BE2C (cell line): Measurements from ENCODE around the gene IGDCC3.

Source experiments
- DNase-seq: peaks from one replicate; pipeline ENCODE4 v3.0.0-alpha.2; 2020
- H3K27me3 ChIP-seq: fragments of 250-450 bp; sonication (Bioruptor Pico); 2 replicates; pipeline ENCODE4 v1.5.1; 2020; ENCODE audit warnings: mild to moderate bottlenecking
- H3K36me3 ChIP-seq: fragments of 250-450 bp; sonication (Bioruptor Pico); 2 replicates; pipeline ENCODE4 v1.5.1; 2020; ENCODE audit warnings: mild to moderate bottlenecking
- H3K4me1 ChIP-seq: fragments of 250-450 bp; sonication (Bioruptor Pico); 2 replicates; pipeline ENCODE4 v1.5.1; 2020
- H3K4me3 ChIP-seq: 2 replicates; pipeline ENCODE4 v1.5.1; 2011; ENCODE audit warnings: low read depth, low read length
- H3K9me3 ChIP-seq: fragments of 250-450 bp; sonication (Bioruptor Pico); 2 replicates; pipeline ENCODE4 v1.5.1; 2020
- TF ChIP-seq, protein P1 (sequence below): IDR thresholded peaks from 2 replicates; pipeline ENCODE4 v1.5.1; 2012; ENCODE audit warnings: mild to moderate bottlenecking, low read depth, low read length

The IGDCC3 gene

DNA sequence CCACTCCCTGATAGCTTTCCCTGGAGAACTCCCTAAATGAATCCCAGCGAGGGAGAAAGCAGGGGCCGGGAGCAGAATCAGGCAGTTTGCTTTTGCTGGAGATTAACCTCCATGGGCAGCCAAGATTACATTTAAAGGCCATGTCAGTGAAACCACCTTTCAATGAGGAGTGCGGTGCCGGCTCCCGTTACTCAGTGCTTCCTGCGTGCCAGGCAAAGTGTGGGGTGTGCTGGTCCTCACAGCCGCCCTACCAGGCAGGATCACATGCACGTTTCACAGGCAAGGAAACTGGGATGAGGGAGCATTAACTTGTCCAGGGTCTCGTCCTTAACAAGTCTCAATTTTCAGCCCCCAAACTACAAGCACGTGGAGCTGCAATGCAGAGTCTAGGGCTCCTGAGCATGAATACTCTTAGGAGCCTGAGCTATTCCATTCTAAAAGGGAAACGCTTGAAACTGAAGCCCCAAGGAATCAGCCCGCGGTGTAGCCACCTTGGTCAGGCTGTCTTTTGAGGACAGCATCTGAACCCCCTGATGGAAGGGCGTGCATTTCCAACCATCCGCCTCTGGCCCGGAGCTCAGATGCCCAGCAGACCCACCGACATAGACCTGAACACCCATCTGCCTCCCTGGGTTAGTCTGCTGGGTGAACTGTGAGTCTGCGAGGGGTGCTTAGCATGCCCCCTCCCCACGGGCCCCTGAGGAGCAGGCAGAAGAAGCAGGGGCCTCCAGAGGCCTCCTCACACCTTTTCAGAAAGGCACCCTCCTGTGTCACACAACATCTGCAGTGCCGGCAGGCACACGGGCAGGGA, 5.6 kb downstream of the IGDCC3 start:
- no peak for DNase-seq
- Histone ChIP-seq H3K9me3 (no peaks in the 10 kb centered on the region), H3K4me1 (peaks cover 23% of the 10 kb centered on the region), H3K36me3 (peaks cover 16% of the 10 kb centered on the region), H3K27me3 (no peaks in the 10 kb centered on the region), H3K4me3 (no peak overlapping the region)
- TF ChIP-seq, protein P1, sequence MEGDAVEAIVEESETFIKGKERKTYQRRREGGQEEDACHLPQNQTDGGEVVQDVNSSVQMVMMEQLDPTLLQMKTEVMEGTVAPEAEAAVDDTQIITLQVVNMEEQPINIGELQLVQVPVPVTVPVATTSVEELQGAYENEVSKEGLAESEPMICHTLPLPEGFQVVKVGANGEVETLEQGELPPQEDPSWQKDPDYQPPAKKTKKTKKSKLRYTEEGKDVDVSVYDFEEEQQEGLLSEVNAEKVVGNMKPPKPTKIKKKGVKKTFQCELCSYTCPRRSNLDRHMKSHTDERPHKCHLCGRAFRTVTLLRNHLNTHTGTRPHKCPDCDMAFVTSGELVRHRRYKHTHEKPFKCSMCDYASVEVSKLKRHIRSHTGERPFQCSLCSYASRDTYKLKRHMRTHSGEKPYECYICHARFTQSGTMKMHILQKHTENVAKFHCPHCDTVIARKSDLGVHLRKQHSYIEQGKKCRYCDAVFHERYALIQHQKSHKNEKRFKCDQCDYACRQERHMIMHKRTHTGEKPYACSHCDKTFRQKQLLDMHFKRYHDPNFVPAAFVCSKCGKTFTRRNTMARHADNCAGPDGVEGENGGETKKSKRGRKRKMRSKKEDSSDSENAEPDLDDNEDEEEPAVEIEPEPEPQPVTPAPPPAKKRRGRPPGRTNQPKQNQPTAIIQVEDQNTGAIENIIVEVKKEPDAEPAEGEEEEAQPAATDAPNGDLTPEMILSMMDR = no peak

DNA sequence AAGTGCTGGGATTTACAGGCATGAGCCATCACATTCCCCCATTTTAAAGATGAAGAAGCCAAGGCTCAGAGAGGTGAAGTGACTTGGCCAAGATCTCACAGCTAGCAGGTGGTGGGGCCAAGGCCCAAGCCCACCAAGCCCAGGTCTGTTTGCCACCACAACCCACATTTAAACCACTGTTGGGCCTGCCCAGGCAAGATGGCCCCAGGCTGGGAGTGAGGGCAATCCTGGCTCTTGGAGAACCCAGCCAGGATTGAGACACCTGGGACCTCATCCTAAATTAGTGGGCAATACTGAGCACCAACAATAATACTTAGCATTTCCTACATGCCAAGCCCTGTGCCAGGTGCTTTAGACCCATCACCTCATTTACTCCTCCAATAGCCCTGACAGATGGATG, 6.9 kb downstream of the IGDCC3 start:
- H3K27me3 ChIP-seq = no peaks in the 10 kb centered on the region
- H3K4me3 ChIP-seq = no peak overlapping the region
- DNase-seq = no peak
- peaks cover 16% of the 10 kb centered on the region for H3K36me3 ChIP-seq
- H3K9me3 ChIP-seq = no peaks in the 10 kb centered on the region
- TF ChIP-seq, protein P1 = no peak
- peaks cover 23% of the 10 kb centered on the region for H3K4me1 ChIP-seq

- TF ChIP-seq, protein P1 = no peak
- Histone ChIP-seq H3K27me3 (no peaks in the 10 kb centered on the region), H3K9me3 (no peaks in the 10 kb centered on the region), H3K4me1 (peaks cover 23% of the 10 kb centered on the region), H3K36me3 (peaks cover 15% of the 10 kb centered on the region), H3K4me3 (no peak overlapping the region)
- DNase-seq = no peak
Measured at GRCh38 chr15:65369651-65370050, 8.2 kb downstream of the IGDCC3 start.

DNA sequence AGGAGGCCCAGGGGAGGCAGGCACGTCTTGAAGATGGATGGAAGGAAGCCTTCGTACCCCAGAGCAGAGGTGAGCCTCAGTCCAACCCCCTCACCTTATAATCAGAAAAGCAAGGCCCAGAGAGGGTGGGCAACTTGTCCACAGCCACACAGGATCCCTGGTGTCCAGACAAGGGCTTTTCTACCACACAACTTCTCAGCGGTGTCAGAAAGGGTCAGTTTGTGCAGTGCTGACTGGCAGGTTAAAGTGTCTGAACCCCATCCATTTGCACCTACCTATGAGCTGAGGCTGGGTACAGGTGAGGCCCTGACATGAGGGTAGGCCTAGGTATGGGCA, 8.6 kb downstream of the IGDCC3 start:
- no peak for DNase-seq
- no peaks in the 10 kb centered on the region for H3K9me3 ChIP-seq
- peaks cover 23% of the 10 kb centered on the region for H3K4me1 ChIP-seq

DNA sequence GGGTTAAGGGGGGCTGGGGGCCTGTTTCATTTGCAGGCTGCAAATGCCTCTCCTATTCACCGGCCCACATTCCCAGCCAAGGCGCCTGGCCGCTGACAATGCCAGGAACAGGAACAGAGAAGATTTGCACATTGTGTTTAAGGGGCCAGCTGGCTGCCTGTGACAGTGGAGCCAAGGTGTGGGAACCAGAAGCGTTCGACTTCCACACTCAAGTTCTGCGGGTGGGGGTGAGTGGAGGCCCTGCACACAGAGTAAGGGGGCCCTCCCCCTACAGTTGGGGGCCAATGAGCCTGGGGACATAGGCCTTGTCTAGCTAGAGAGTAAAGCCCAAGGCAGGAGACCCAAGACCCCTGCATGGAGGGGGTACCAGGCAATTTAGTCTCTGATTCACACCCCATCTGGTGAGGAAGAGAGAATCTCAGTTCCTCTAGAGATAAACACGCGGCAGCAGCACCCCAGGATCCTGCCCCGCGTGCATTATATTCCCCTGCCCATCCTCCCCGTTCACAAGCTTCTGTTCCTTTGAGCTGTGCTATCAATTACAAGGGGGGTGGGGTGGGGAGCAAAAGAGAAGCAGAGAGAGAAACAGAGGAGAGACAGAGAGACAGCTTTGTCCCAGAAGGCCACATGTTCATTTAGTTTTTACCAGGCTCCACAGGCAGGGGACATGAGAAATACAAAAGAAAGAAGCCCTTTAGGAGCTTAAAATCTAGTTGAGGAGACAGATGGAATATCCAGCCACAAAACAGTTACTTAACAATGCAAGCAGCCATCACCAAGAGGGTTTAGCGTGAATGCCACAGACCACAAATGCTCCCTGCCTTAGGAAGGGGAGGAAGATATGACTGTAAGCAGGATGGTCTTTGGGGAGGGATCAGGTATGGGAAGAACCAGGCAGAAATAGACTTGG, 9.2 kb downstream of the IGDCC3 start:
- TF ChIP-seq, protein P1 = no peak
- Histone ChIP-seq H3K4me3 (no peak overlapping the region), H3K9me3 (no peaks in the 10 kb centered on the region), H3K4me1 (peaks cover 23% of the 10 kb centered on the region), H3K36me3 (peaks cover 4% of the 10 kb centered on the region), H3K27me3 (no peaks in the 10 kb centered on the region)
- peak; percentile 64 for DNase-seq

More for the DNA sequence above, 8.6 kb downstream of the IGDCC3 start:
- Histone ChIP-seq H3K36me3 (peaks cover 10% of the 10 kb centered on the region), H3K27me3 (no peaks in the 10 kb centered on the region), H3K4me3 (no peak overlapping the region)
- TF ChIP-seq, protein P1 = no peak
